ENCODE results near the gene WDFY2. TPM values are rescaled to one million over a fixed set of nuclear protein-coding genes. Genes with fewer than 3 reads are reported as not detected.
A peak's percentile ranks its signal among the peaks of the same experiment; 100 is the strongest.

WDFY2 gene
- total and polyA plus RNA-seq, 10 of the 15 experiments (the other 5 are each of a cell fraction or from before 2014, with no cell fraction given): 2.1 to 13.0 (median 8.1) TPM

DNA sequence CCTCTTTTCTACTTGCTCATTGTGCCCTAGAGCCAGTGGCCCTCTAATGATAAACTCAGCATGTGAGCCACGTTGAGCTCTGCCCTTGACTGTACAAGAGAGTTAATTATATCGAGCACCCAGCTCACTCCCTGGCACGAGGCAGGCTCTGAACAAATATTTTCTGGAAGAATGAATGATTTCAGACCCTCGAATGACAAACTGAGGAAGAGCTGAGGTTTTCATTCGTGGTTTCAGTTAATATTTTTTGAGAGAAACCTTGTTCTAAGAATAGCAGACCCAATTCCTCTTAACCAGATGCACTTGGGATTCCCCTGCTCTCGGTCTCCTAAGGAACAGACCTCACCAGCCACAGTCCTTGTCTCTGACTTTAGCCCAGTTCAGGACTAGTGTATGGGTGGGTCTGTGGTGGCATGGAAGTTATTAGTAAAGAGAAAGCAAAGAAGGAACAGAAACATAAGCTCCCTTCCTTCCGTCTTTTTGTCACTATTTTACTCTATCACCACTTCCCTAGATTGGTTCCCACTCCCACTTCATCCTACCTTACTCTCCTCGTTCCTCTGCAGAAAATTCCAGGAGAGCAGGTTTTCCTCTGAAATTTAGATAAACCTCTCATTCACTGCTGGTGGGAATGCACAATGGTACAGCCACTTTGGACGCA is 22.1 kb upstream of the WDFY2 start (continued):
- TF ChIP-seq HDAC6 (IDR thresholded peaks at IDR 0.05; ENCODE audit: unreplicated experiment) (no peak), MEF2B (IDR thresholded peaks at IDR 0.05; ENCODE audit: partially characterized antibody, poor library complexity, severe bottlenecking) (peak; percentile 63), ZNF217 (IDR thresholded peaks at IDR 0.05) (no peak), KLF5 (IDR thresholded peaks at IDR 0.05; ENCODE audit: partially characterized antibody) (no peak), RFX5 (IDR thresholded peaks at IDR 0.05; ENCODE audit: low read depth, low read length) (no peak), ETV6 (conservative IDR thresholded peaks at IDR 0.05 in 1 of 2, IDR thresholded peaks at IDR 0.05 in 1 of 2; ENCODE audit: borderline replicate concordance in 1 of 2, low read depth in 1 of 2) (peak in 1 of 2 experiments; percentile 91; a peak in 2 of 4 replicates), ZNF622 (IDR thresholded peaks at IDR 0.05) (no peak), RELB (IDR thresholded peaks at IDR 0.05; ENCODE audit: low read depth) (peak; percentile 81), CBX3 (IDR thresholded peaks at IDR 0.05; ENCODE audit: borderline replicate concordance, low read depth) (no peak), ZNF24 (IDR thresholded peaks at IDR 0.05) (peak; percentile 96), TAF1 (IDR thresholded peaks at IDR 0.05; ENCODE audit: borderline replicate concordance, low read depth, low read length) (no peak), RB1 (IDR thresholded peaks at IDR 0.05; ENCODE audit: borderline replicate concordance) (no peak), NFYB (IDR thresholded peaks at IDR 0.05; ENCODE audit: insufficient read depth, low read depth, low read length) (no peak), ATF7 (IDR thresholded peaks at IDR 0.05; ENCODE audit: low read depth) (0 out of 2 replicates have a peak, but pooled peaks have one; percentile 48), ESRRA (IDR thresholded peaks at IDR 0.05; ENCODE audit: low read length) (no peak), NFXL1 (IDR thresholded peaks at IDR 0.05; ENCODE audit: borderline replicate concordance) (no peak), EGR1 (IDR thresholded peaks at IDR 0.05; ENCODE audit: borderline replicate concordance in 1 of 2, low read depth in 2 of 2, low read length in 2 of 2) (no peak), EZH2 (IDR thresholded peaks at IDR 0.05; ENCODE audit: borderline replicate concordance, control insufficient read depth, low read depth, low read length) (no peak), YBX1 (IDR thresholded peaks at IDR 0.05) (no peak), KDM1A (IDR thresholded peaks at IDR 0.05; ENCODE audit: borderline replicate concordance) (no peak)
- TF ChIP-seq, protein P1, sequence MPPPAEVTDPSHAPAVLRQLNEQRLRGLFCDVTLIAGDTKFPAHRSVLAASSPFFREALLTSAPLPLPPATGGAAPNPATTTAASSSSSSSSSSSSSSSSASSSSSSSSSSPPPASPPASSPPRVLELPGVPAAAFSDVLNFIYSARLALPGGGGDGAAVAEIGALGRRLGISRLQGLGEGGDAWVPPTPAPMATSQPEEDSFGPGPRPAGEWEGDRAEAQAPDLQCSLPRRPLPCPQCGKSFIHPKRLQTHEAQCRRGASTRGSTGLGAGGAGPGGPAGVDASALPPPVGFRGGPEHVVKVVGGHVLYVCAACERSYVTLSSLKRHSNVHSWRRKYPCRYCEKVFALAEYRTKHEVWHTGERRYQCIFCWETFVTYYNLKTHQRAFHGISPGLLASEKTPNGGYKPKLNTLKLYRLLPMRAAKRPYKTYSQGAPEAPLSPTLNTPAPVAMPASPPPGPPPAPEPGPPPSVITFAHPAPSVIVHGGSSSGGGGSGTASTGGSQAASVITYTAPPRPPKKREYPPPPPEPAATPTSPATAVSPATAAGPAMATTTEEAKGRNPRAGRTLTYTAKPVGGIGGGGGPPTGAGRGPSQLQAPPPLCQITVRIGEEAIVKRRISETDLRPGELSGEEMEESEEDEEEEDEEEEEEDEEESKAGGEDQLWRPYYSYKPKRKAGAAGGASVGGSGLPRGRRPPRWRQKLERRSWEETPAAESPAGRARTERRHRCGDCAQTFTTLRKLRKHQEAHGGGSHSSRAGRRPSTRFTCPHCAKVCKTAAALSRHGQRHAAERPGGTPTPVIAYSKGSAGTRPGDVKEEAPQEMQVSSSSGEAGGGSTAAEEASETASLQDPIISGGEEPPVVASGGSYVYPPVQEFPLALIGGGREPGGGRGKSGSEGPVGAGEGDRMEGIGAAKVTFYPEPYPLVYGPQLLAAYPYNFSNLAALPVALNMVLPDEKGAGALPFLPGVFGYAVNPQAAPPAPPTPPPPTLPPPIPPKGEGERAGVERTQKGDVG (CRISPR knock-in tag; IDR thresholded peaks at IDR 0.05): no peak
- TF ChIP-seq, protein P2, sequence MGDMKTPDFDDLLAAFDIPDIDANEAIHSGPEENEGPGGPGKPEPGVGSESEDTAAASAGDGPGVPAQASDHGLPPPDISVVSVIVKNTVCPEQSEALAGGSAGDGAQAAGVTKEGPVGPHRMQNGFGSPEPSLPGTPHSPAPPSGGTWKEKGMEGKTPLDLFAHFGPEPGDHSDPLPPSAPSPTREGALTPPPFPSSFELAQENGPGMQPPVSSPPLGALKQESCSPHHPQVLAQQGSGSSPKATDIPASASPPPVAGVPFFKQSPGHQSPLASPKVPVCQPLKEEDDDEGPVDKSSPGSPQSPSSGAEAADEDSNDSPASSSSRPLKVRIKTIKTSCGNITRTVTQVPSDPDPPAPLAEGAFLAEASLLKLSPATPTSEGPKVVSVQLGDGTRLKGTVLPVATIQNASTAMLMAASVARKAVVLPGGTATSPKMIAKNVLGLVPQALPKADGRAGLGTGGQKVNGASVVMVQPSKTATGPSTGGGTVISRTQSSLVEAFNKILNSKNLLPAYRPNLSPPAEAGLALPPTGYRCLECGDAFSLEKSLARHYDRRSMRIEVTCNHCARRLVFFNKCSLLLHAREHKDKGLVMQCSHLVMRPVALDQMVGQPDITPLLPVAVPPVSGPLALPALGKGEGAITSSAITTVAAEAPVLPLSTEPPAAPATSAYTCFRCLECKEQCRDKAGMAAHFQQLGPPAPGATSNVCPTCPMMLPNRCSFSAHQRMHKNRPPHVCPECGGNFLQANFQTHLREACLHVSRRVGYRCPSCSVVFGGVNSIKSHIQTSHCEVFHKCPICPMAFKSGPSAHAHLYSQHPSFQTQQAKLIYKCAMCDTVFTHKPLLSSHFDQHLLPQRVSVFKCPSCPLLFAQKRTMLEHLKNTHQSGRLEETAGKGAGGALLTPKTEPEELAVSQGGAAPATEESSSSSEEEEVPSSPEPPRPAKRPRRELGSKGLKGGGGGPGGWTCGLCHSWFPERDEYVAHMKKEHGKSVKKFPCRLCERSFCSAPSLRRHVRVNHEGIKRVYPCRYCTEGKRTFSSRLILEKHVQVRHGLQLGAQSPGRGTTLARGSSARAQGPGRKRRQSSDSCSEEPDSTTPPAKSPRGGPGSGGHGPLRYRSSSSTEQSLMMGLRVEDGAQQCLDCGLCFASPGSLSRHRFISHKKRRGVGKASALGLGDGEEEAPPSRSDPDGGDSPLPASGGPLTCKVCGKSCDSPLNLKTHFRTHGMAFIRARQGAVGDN (IDR thresholded peaks at IDR 0.05): peak; percentile 53; the same call in 1 of the 2 replicates

All from GM12878 (cell line).